HG03060 (cell line): ENCODE measurements around the gene FNDC11.

Experiments
- ATAC-seq: cut with Tn5 transposase; IDR thresholded peaks from one replicate; pipeline ENCODE4 v1.9.1; 2021; ENCODE audit warnings: low read depth, moderate number of reproducible peaks; ENCODE audit not compliant: unreplicated experiment

Gene FNDC11

DNA sequence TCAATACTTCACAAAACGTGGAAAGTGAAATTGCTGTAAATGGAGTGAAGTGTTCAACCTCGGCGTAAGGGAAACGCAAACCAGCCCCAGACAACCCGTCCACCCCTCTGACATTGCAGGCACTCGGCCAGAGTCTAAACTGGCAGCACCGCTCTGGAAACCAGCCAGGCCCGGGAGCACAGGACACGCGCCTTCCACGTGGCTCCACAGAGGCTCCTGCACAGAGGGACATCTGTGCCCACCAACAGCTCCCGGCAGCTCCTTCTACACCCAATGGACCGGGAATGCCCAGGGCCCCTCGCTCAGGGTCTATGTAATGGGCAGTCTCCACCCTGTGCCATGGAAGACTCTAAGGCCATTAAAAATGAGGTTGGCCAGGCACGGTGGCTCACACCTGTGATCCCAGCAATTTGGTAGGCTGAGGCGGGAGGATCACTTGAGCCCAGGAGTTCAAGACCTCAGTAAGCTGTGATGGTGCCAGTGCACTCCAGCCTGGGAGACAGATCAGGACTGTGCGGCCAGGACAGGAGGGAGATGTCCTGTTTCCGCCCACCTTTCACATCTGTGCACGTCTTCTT lies 23.4 kb downstream of the FNDC11 start:
- ATAC-seq = no peak

DNA sequence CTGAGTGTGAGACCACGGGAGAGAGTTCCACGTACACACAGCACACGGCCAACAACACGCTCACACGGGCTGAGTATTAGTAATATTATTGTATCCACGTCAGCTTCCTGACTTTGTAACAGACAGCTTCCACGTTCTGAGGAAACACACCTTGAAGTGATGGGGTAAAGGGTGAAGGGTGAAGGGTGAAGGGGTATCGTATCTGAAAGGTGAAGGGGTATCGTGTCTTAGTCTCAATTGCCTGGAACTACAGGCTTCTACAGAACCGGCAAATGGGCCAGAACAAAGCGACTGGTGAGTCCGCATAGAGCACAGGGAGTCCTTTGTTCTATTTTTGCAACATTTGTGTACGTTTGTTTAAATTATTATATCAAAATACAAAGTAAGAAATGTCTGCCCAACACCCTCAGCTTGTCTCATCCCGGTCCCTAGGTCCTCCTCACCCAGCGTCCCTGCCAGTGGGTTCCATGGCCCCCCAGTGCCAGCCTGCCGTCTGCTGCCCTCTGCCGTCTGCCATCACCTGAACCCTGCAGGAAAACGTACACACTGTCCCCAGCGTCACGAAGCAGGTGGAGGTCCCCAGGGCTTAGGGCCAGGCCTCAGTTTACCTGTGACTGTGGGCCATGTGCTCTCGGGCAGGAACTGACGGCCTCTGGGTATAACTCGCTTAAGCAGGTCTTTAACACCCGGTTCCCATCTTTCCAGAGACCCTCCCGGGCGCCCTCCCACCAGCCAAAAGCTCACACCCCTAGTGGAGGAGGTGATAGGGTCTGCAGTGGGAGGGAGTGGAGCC lies 24.5 kb downstream of the FNDC11 start:
- ATAC-seq = no peak

- no peak for ATAC-seq
Observed at GRCh38 chr20:63579017-63579694, 25.2 kb downstream of the FNDC11 start.

- ATAC-seq = no peak
Observed at GRCh38 chr20:63580796-63581461, 27.0 kb downstream of the FNDC11 start.

GRCh38 chr20:63582382-63583063 lies 28.6 kb downstream of the FNDC11 start:
- ATAC-seq = no peak

GRCh38 chr20:63585616-63586565 lies 31.9 kb downstream of the FNDC11 start:
- ATAC-seq = no peak

DNA sequence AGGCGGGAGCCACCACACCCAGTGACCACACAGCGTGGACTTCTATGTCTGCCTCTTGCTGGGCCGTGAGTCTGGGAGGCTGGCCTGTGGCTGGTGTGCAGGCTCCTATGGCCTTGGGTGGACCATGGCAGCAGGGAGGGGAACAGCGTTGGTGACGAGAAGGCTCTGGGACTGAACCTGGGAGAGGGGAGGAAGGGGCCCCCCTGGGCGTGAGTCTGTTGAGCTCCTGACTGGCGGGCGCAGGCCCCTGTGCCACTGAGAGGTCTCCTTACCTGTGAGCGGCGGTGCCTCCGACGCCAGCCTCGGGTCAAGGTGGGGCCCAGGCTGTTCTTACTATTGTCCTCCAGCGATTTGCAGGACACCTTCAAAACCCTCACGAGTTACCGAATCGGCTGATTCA lies 32.8 kb downstream of the FNDC11 start:
- no peak for ATAC-seq

DNA sequence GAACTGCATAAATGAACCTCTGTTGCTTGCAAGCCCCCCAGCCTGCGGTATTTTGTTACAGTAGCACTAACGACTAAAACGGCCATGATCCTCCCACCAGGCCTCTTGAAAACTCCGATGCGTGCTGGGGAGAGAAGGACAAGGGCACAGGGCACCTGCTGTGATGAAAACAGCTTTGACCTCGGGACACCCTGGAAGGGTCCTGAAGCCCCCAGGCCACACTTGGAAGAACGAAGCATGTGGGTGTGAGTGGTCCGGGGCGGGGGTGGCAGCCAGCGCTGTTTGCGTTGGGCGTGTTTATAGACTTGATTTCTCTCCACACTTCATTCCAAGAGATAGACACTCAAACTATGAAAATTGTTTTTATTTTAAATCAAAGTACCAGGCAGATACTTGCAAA lies 33.3 kb downstream of the FNDC11 start:
- no peak for ATAC-seq

GRCh38 chr20:63587776-63588591 lies 34.0 kb downstream of the FNDC11 start:
- ATAC-seq = no peak

- ATAC-seq = no peak
Observed at GRCh38 chr20:63588641-63589041, 34.7 kb downstream of the FNDC11 start.

- no peak for ATAC-seq
Observed at GRCh38 chr20:63589261-63590217, 35.6 kb downstream of the FNDC11 start.

DNA sequence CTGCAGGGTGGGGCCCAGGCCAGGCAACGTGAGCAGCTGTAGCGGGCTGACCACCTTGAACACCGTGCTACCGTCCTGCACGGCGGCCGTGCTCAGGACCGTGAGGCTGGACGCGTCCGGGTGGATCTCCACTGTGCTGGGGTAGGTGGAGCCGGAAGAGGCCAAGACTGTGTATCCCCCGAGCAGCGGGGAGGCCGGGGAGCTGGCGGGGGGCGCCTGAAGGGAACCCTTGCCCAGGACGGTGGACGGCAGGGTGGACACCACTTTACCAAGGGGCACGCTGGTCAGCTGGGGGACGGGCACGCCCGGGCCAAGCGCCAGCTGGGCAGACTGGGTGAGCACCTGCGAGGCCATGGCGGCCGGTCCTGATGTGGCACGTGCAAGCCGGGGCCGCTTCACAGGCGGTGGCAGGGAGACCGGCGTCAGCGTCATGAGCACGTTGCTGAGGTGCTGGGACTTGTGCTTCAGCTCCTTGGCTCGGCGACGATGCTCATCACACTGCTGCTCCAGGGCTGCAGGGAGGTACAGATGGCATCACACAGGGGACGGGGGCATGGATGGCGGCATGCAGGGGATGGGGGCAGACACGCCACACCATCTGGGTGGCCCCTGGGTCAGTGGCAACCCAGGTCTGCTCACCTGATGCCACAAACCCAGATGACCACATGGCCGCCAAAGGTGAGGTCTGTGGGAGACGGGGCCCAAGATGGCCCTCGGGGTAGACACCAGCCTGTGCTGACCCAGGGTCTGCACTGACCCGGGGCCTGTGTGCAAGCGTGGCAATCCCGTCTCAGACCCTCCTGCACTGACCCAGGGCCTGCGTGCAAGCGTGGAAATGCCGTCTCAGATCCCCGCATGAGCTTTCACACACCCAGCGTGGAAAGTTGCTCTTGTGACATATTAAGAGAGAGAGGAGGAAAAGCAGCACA lies 36.5 kb downstream of the FNDC11 start:
- ATAC-seq = no peak

DNA sequence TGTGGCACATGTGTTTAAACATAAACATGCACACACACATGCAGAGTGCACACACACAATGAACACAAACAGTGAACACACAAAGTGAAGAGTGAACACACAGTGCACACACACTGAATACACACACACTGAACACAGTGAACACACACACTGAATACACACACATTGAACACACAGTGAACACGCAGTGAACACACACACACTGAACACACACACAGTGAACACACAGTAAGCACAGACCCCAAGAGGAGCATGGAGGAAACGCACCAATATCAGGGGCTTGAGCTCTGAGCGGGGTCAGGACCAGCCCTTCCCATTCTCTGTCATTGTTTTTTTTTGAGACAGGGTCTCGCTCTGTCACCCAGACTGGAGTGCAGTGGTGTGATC lies 37.2 kb downstream of the FNDC11 start:
- no peak for ATAC-seq

- no peak for ATAC-seq
Observed at GRCh38 chr20:63591786-63592355, 37.9 kb downstream of the FNDC11 start.

GRCh38 chr20:63592661-63593060 lies 38.7 kb downstream of the FNDC11 start:
- no peak for ATAC-seq

DNA sequence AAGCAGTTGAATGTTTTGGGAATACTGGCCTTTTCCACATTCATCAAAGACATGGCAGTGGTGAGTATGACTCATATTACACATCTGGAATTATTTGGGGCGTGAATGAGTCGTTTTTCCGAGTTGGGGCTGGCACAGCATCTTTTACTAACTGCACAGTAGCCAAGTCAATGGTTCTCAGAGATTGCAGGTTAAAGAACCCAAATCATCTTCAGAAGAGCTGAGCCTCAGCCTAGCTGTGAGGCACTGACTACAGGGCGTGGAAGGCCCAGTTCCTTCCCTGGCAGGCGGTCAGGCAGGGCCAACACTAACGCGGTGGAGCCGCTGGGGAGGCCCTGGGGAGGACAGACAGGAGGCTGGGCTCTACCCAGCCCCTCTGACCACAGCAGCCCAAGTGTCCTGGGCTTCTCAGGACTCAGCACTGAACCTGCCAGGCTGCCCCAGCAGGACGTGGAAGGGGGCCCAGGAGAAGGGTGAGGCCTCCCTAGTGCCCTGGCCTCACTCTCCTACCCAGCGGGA lies 40.1 kb downstream of the FNDC11 start:
- ATAC-seq = no peak
